Stimulated activated CD4-positive, alpha-beta T cell treated with anti-CD3 and anti-CD28 coated beads, Interleukin-2, amount 100 ng/mL, for 4 hours (primary cell): ENCODE measurements around the gene TDRD10.
"Not testable (repeated sequence)": the region's sequence is repeated elsewhere in the genome, so short reads cannot be mapped to it uniquely, and the experiment has no call there.

ENCODE experiments used
- DNase-seq: peaks from one replicate; pipeline ENCODE4 v3.0.0-alpha.2; 2020; ENCODE audit warnings: low read depth

TDRD10 gene

GRCh38 chr1:154517661-154518060 lies 15.6 kb downstream of the TDRD10 start:
- no peak for DNase-seq

GRCh38 chr1:154519591-154519991 lies 17.6 kb downstream of the TDRD10 start:
- DNase-seq = no peak

DNA sequence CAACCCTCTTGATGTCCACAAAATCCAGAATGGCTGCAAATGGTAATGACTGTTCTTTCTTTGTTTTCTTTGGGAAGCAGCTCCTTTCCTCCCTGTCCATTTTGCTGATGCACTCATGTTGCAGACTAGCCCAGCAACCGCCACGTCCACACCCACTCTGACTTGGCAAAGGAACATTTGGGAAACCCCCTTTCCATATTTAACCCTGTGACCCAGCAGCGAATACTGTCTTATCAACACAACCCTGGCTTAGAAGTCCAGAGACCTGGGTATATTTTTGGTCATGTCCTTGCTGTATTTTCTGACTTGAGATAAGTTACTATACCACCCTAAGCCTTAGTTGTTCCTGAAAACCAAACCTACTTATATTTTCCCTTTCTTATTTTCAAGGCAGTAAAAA lies 18.3 kb downstream of the TDRD10 start:
- DNase-seq = no peak

- no peak for DNase-seq
Observed at GRCh38 chr1:154521695-154522094, 19.7 kb downstream of the TDRD10 start.

DNA sequence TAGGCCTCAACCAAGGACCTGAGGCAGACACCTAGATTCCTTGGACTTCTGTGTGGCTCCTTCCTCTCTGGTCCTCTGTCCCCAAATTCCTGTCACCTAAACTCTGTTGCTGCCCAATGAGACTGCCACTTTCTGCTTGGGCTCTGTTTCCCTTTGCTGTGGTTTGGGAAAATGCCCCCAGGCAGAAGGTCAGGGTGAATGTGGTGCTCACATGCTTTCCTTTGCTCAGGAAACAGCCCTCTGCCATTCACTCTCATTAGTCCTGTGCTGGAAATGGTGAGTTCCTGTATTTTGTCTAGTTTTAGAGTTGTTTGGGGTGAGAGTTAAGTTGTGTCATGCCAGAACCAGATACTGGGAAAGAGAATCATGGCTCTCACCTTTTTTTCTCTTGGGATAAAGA lies 22.9 kb downstream of the TDRD10 start:
- no peak for DNase-seq

- no peak for DNase-seq
Observed at GRCh38 chr1:154527192-154527591, 25.2 kb downstream of the TDRD10 start.

GRCh38 chr1:154529308-154529707 lies 27.3 kb downstream of the TDRD10 start:
- DNase-seq = no peak

DNA sequence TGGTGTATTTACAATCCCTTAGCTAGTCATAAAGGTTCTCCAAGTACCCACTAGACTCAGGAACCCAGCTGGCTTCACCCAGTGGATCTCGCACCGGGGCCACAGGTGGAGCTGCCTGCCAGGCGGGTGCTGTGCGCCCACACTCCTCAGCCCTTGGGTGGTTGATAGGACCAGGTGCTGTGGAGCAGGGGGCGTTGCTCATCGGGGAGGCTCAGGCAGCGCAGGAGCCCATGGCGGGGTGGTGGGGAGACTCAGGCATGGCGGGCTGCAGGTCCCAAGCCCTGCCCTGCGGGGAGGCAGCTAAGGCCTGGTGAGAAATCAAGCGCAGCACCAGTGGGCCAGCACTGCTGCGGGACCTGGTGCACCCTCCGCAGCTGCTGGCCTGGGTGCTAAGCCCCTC lies 29.9 kb downstream of the TDRD10 start:
- DNase-seq = not testable (repeated sequence)

GRCh38 chr1:154533952-154534844 lies 32.2 kb downstream of the TDRD10 start:
- no peak for DNase-seq

DNA sequence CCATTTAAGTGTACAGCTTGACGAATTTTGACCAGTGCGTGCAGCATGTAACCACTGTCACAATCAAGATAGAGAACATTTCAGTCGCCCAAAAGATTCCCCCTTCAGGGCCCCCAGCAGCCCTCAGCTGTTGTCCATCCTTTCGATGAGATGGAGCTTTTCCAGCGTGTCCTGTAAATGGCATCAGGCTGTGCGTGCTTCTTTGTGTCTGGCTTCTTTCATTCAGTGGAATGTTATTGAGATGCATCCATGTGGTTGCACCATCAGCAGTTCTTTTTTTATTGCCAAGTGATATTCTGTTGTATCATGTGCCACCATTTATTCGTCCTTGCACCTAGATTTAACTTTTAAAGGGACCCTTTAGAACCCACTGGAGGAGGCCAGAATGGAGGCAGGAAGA lies 34.6 kb downstream of the TDRD10 start:
- DNase-seq = no peak

- DNase-seq = no peak
Observed at GRCh38 chr1:154539486-154540483, 37.8 kb downstream of the TDRD10 start.

GRCh38 chr1:154541231-154541630 lies 39.2 kb downstream of the TDRD10 start:
- no peak for DNase-seq

DNA sequence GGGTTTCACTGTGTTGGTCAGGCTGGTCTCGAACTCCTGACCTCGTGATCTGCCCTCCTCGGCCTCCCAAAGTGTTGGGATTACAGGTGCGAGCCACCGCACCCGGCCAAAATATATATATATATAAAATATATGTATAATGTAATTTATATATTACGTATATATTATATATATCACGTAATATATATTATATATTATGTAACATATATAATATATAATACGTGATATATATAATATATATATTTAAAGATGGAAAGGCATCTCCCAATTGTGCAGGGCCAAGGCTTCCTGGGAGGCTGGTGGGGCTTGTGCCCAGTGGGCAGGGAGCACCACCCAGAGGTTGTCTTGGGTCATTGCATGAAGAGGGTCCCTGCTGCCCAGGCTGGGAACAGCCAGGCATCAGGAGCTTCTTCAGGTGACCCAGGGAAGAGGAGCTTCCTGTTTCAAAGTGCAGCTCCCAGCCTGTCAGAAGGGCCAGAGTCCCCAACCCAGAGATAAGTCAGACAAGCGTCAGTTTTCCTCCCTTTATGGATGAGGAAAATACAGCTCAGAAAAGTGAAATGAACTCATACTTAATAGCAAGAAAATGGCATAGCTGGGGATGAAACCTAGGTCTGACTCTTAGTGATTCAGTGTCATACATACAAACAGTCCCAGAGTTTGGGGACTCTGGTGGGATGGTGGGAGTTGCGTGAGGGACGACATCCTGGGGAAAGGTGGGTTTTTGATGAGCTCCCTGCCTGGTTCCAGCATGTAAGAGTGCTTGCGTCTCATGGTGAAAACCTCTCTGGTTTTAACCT lies 44.4 kb downstream of the TDRD10 start:
- no peak for DNase-seq

GRCh38 chr1:154547105-154547732 lies 45.2 kb downstream of the TDRD10 start:
- no peak for DNase-seq

- DNase-seq = no peak
Observed at GRCh38 chr1:154548028-154548427, 46.0 kb downstream of the TDRD10 start.

GRCh38 chr1:154549202-154549770 lies 47.3 kb downstream of the TDRD10 start:
- no peak for DNase-seq

DNA sequence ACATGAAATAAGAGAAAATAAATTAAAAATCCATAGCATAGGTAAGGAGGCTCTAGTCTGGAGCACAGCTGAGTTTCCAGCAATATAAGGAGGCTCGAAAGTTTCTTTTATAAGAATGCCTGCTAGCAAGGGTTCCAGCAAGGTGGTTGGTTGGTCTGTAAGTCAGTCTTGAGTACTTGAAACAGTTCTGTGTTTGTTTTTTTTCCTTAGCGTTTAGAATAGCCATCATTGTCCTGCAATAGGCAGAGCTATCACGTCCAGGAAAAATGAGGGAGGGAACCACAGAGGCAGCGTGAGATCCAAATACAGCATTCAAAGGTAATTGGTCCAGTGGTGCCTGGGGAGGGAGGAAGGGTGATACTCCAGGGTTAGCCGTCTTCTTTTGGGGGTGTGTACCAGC lies 48.1 kb downstream of the TDRD10 start:
- no peak for DNase-seq

DNA sequence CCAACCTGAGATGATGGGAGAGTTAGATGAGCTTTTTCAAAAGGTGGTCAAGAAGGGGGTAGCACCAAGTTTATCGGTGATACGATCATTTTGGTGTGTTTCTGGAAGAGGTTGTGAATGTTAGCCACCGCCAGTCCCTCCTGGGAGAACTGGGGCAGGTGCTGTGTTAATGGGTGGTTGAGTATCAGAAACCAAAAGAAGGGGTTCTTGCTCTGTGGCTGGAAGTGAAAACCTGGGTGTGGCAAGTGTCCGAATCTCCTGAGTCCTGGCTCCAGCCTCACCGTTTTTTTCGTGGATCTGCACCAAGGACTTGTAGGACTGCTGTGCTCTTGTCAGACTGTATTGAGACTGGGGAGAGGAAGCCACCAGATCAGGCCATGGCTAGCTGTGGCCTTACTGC lies 48.6 kb downstream of the TDRD10 start:
- DNase-seq = no peak

DNA sequence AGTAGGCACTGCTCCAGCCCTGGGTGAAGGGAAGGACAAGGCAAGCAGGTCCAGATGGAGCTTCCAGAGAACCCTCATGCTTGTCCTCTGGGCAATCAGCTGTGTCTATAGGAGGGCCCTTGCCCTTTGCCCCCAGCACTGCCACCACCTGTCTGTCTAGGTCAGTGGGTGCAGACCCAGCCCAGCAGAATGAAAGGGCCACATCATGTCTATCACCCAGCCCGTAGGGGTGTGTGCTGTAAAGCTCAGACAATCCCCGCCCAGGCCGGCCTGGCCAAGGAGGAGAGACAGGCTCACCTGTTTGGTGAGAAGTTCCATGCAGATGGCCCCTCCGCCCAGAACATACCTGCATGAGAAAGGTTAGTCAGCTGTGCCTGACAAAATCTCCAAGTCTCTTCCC lies 49.5 kb downstream of the TDRD10 start:
- DNase-seq = no peak

- DNase-seq = no peak
Observed at GRCh38 chr1:154552036-154552435, 50.0 kb downstream of the TDRD10 start.
